PC-3 (cell line): Measurements from ENCODE around the gene DIMT1. TPM values are rescaled to one million over a fixed set of nuclear protein-coding genes. Genes with fewer than 3 reads are reported as not detected.

Source experiments
- ATAC-seq: fragments of 200-7000 bp; cut with Tn5 transposase; 2 replicates; pipeline ENCODE4 v1.9.1; 2020; ENCODE audit warnings: mild to moderate bottlenecking, moderate library complexity
- BruUV-seq: library from RNA; stranded (reverse); fragments of 400-500 nt; replicated peaks from 2 replicates; lab custom pipeline; 2021; lab: Mats Ljungman, UMichigan
- CTCF ChIA-PET: fragments of 300-600 bp; sonication (Branson Sonifier 250); formaldehyde crosslinking; loops from one replicate; lab custom pipeline; 2022; ENCODE audit warnings: antibody characterized with exemption; lab: Charles Lee
- POLR2A ChIA-PET: fragments of 300-600 bp; sonication (Branson Sonifier 250); formaldehyde crosslinking; loops from one replicate; lab custom pipeline; 2022; ENCODE audit warnings: antibody characterized with exemption; ENCODE audit not compliant: unreplicated experiment; lab: Charles Lee
- DNase-seq: peaks from one replicate; pipeline ENCODE4 v3.0.0-alpha.2; 2015
- H2AFZ ChIP-seq: fragments of 300-600 bp; sonication (generic); 2 replicates; pipeline ENCODE4 v1.6.0; 2016; ENCODE audit warnings: antibody characterized with exemption, low read length
- H3F3A ChIP-seq: fragments of 300-600 bp; sonication (generic); one replicate; pipeline ENCODE4 v1.6.0; 2017; ENCODE audit warnings: antibody characterized with exemption, low read length, control low read depth, mild to moderate bottlenecking; ENCODE audit not compliant: unreplicated experiment
- H3K27ac ChIP-seq: fragments of 300-600 bp; sonication (generic); 2 replicates; pipeline ENCODE4 v1.5.1; 2016; ENCODE audit warnings: mild to moderate bottlenecking, low read length
- H3K27me3 ChIP-seq: fragments of 300-600 bp; sonication (generic); 2 replicates; pipeline ENCODE4 v1.6.1; 2016; ENCODE audit warnings: low read length, mixed read lengths
- H3K36me3 ChIP-seq: fragments of 300-600 bp; sonication (generic); 2 replicates; pipeline ENCODE4 v1.6.1; 2016; ENCODE audit warnings: low read depth, mixed run types, low read length, mixed read lengths
- H3K4me1 ChIP-seq: fragments of 300-600 bp; sonication (generic); 2 replicates; pipeline ENCODE4 v1.5.1; 2016; ENCODE audit warnings: low read length; ENCODE audit not compliant: insufficient read depth
- H3K4me2 ChIP-seq: fragments of 300-600 bp; sonication (generic); 2 replicates; pipeline ENCODE4 v1.6.0; 2016; ENCODE audit warnings: low read length
- H3K4me3 ChIP-seq: fragments of 300-600 bp; sonication (generic); 2 replicates; pipeline ENCODE4 v1.5.1; 2016; ENCODE audit warnings: mild to moderate bottlenecking, low read length, mixed read lengths
- H3K79me2 ChIP-seq: fragments of 300-600 bp; sonication (generic); 2 replicates; pipeline ENCODE4 v1.6.1; 2017; ENCODE audit warnings: low read length, mixed read lengths
- H3K9ac ChIP-seq: fragments of 300-600 bp; sonication (generic); 2 replicates; pipeline ENCODE4 v1.6.0; 2016; ENCODE audit warnings: mild to moderate bottlenecking, low read length
- H3K9me2 ChIP-seq: fragments of 300-600 bp; sonication (generic); replicated peaks from 2 replicates; pipeline ENCODE4 v1.6.1; 2016; ENCODE audit warnings: mixed run types, low read length, mixed read lengths
- H3K9me3 ChIP-seq: fragments of 300-600 bp; sonication (generic); 2 replicates; pipeline ENCODE4 v1.6.1; 2016; ENCODE audit warnings: low read length, mixed read lengths
- H4K20me1 ChIP-seq: fragments of 300-600 bp; sonication (generic); 2 replicates; pipeline ENCODE4 v1.6.1; 2016; ENCODE audit warnings: low read length, mixed read lengths
- EZH2 ChIP-seq: fragments of 300-600 bp; sonication (generic); IDR thresholded peaks from one replicate; pipeline ENCODE4 v1.6.1; 2017; ENCODE audit warnings: antibody characterized with exemption, mild to moderate bottlenecking, low read length; ENCODE audit not compliant: unreplicated experiment
- EZH2phosphoT487 ChIP-seq: fragments of 300-600 bp; sonication (generic); IDR thresholded peaks from 2 replicates; pipeline ENCODE4 v1.6.1; 2018; ENCODE audit warnings: mild to moderate bottlenecking, antibody characterized with exemption, low read length, borderline replicate concordance
- intact Hi-C: fragments of 100-400 bp; cut with micrococcal nuclease; formaldehyde crosslinking; loops from 2 replicates; pipeline ENCODE4 v1.9.0; 2023
- total RNA-seq: library from RNA; depleted of rRNA; stranded (reverse); fragments of >200 nt; gene quantifications from 2 replicates; pipeline ENCODE4 v1.2.3, GENCODE V29; 2014
- TF ChIP-seq, protein P1 (sequence below): fragments of 300-600 bp; sonication (generic); conservative IDR thresholded peaks from 2 replicates; pipeline ENCODE4 v1.5.1; 2017; ENCODE audit warnings: antibody characterized with exemption, low read depth, mild to moderate bottlenecking, low read length

DIMT1 gene
- total RNA-seq, 1 experiment from 2014 or later: 59.8 TPM

GRCh38 chr5:62341783-62342475 lies 61.8 kb downstream of the DIMT1 start:
- Histone ChIP-seq H3K27ac (no peak overlapping the region), H3K79me2 (peaks cover 34% of the 10 kb centered on the region), H3K9ac (no peak overlapping the region), H3K4me1 (no peaks in the 10 kb centered on the region), H3K9me3 (no peaks in the 10 kb centered on the region), H3K9me2 (no peaks in the 10 kb centered on the region), H3K27me3 (no peaks in the 10 kb centered on the region), H3F3A (no peaks in the 10 kb centered on the region), H3K36me3 (no peaks in the 10 kb centered on the region), H3K4me3 (no peak overlapping the region), H3K4me2 (no peak overlapping the region), H4K20me1 (no peaks in the 10 kb centered on the region; the same call in 1 of the 2 replicates), H2AFZ (no peak overlapping the region)
- TF ChIP-seq EZH2phosphoT487: no peak
- no peak for TF ChIP-seq EZH2
- TF ChIP-seq, protein P1, sequence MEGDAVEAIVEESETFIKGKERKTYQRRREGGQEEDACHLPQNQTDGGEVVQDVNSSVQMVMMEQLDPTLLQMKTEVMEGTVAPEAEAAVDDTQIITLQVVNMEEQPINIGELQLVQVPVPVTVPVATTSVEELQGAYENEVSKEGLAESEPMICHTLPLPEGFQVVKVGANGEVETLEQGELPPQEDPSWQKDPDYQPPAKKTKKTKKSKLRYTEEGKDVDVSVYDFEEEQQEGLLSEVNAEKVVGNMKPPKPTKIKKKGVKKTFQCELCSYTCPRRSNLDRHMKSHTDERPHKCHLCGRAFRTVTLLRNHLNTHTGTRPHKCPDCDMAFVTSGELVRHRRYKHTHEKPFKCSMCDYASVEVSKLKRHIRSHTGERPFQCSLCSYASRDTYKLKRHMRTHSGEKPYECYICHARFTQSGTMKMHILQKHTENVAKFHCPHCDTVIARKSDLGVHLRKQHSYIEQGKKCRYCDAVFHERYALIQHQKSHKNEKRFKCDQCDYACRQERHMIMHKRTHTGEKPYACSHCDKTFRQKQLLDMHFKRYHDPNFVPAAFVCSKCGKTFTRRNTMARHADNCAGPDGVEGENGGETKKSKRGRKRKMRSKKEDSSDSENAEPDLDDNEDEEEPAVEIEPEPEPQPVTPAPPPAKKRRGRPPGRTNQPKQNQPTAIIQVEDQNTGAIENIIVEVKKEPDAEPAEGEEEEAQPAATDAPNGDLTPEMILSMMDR: no peak
- ATAC-seq (no peak), DNase-seq (no peak)
- CTCF ChIA-PET: no interaction called here
- no TSS peak for BruUV-seq
- POLR2A ChIA-PET: no interaction called here
- intact Hi-C loops: no loop called here

DNA sequence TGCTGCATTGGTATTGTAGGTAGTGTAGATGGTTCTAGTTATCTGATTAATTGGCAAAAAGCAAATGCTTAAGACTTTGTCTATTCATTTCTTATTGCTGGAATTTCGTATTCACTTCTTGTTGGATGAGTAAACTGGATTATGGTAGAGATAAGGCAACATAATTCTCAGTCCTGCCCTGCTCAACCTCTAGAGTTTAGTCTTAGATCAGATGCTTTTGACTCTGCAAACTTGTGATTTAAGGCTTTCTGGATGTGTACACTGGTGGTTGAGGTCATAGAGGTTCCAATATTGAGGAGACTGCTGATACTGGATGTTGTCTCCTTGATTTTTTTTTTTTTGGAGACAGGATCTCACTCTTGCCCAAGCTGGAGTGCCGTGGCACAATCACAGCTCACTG lies 62.7 kb downstream of the DIMT1 start:
- ChIA-PET POLR2A (no interaction called here), CTCF (interaction anchor here (0.6 kb wide), 1 partner anchor 49 kb away, joined by 3 read pairs; no protein-coding TSS in a partner anchor)
- intact Hi-C loops: no loop called here
- Histone ChIP-seq H3K27ac (no peak overlapping the region), H3F3A (no peaks in the 10 kb centered on the region), H2AFZ (no peak overlapping the region), H3K9ac (no peak overlapping the region), H3K4me1 (no peaks in the 10 kb centered on the region), H3K4me2 (no peak overlapping the region), H3K9me2 (no peaks in the 10 kb centered on the region), H4K20me1 (no peaks in the 10 kb centered on the region; the same call in 1 of the 2 replicates), H3K4me3 (no peak overlapping the region), H3K9me3 (no peaks in the 10 kb centered on the region), H3K36me3 (no peaks in the 10 kb centered on the region), H3K27me3 (no peaks in the 10 kb centered on the region), H3K79me2 (peaks cover 34% of the 10 kb centered on the region)
- no TSS peak for BruUV-seq
- no peak for ATAC-seq
- TF ChIP-seq EZH2phosphoT487 (no peak), EZH2 (no peak)
- TF ChIP-seq, protein P1: no peak
- DNase-seq: no peak

DNA sequence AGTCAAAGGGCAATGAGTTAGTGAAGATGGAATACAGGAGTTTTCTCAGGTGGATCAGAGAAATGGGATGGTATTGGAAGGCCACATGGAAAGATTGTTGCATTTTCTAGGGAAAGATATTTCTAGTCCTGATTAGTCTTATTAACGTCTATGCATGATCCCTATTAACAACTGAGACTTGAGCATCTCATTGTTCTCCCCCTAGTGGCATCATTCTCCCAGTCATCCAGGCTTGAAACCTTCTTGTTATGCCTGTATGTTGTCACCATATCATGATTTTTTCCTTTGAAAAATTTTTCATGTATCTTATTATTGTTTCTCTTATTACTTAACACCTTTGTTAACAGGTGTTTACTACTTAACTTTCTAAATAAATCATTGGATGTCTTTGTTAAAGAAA lies 63.3 kb downstream of the DIMT1 start:
- ChIA-PET CTCF (interaction anchor here (0.6 kb wide), 1 partner anchor 49 kb away, joined by 3 read pairs; no protein-coding TSS in a partner anchor), POLR2A (no interaction called here)
- ATAC-seq (peak; percentile 73), DNase-seq (peak; percentile 64)
- TF ChIP-seq EZH2 (no peak), EZH2phosphoT487 (no peak)
- TF ChIP-seq, protein P1: peak; percentile 70
- Histone ChIP-seq H3K79me2 (peaks cover 34% of the 10 kb centered on the region), H2AFZ (no peak overlapping the region), H3K4me1 (no peaks in the 10 kb centered on the region), H3K27ac (no peak overlapping the region), H3F3A (no peaks in the 10 kb centered on the region), H3K9me2 (no peaks in the 10 kb centered on the region), H3K9me3 (no peaks in the 10 kb centered on the region), H3K27me3 (no peaks in the 10 kb centered on the region), H3K36me3 (no peaks in the 10 kb centered on the region), H4K20me1 (no peaks in the 10 kb centered on the region; the same call in 1 of the 2 replicates), H3K9ac (no peak overlapping the region), H3K4me2 (no peak overlapping the region), H3K4me3 (no peak overlapping the region)
- BruUV-seq: no TSS peak
- intact Hi-C loops: no loop called here
